Mucosa of rectum (tissue), 2 donors: ENCODE measurements around the gene MACF1.
"Not testable (repeated sequence)": the region's sequence is repeated elsewhere in the genome, so short reads cannot be mapped to it uniquely, and the experiment has no call there.

Experiments
- H3K27ac ChIP-seq, 2 donors: one replicate each; pipeline ENCODE4 v1.7.0; 2013; ENCODE audit warnings: inconsistent platforms in 2 of 2, low read depth in 2 of 2, low read length in 2 of 2
- H3K27me3 ChIP-seq, 2 donors: one replicate each; pipeline ENCODE4 v1.7.0; 2013; ENCODE audit warnings: low read length in 2 of 2; ENCODE audit not compliant: control insufficient read depth in 2 of 2, insufficient read depth in 2 of 2
- H3K36me3 ChIP-seq, 2 donors: one replicate each; pipeline ENCODE4 v1.7.0; 2013; ENCODE audit warnings: low read length in 2 of 2; ENCODE audit not compliant: control insufficient read depth in 2 of 2, insufficient read depth in 2 of 2
- H3K4me1 ChIP-seq, 2 donors: one replicate each; pipeline ENCODE4 v1.7.0; 2013; ENCODE audit warnings: low read length in 2 of 2, mild to moderate bottlenecking in 1 of 2; ENCODE audit not compliant: control insufficient read depth in 2 of 2, insufficient read depth in 2 of 2
- H3K4me3 ChIP-seq, 2 donors: one replicate each; pipeline ENCODE4 v1.7.0; 2013; ENCODE audit warnings: low read length in 2 of 2
- H3K9ac ChIP-seq, 2 donors: one replicate each; pipeline ENCODE4 v1.7.0; 2013; ENCODE audit warnings: low read length in 2 of 2, low read depth in 1 of 2, mild to moderate bottlenecking in 1 of 2
- H3K9me3 ChIP-seq, 2 donors: one replicate each; pipeline ENCODE4 v1.7.0; 2013; ENCODE audit warnings: low read length in 2 of 2; ENCODE audit not compliant: control insufficient read depth in 2 of 2
- donor health status: healthy.
- donor health status: Normal muscosa, but diverticular disease.

The MACF1 gene

DNA sequence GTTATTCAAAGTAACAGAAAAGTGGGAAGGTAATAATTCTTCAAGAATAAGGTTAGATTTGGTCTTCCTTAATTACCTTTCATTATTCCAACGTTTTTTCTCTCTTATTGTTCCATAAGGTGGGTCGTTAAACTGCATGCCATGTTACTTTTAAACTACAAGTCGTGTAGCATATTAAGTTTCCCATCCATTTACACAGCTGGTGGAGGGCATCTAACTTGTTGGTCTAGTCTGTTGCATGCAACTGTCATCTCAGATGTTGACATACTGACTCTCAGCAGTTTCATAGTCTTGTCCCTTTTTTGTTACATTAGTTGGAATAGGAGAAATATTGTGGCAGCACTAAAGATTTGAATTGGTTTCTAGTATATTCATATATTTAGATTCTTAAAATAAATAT, 232.3 kb downstream of the MACF1 start:
- H3K36me3 ChIP-seq: peaks cover 48 to 70% of the 10 kb centered on the region in 2 donors
- no peaks in the 10 kb centered on the region for H3K9me3 ChIP-seq

DNA sequence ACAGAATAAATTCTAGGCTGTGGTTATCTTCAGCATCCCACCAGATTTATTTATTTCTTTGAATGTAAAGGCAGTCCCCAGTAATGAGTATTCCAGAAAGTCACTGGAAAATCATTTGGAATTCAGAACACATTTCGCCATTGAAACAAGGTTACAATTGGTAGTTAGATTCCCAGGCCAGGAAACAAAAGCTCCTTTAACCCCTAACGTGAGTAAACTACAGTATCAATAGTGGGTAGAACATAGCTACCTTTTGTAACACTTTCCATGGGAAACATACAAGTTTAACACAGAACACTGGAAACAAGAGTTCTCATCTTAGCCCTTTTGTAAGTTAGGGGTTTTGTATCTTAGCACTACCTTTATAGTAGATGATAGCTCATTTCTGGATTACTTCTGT, 233.5 kb downstream of the MACF1 start:
- H3K27me3 ChIP-seq: no peaks in the 10 kb centered on the region
- H3K36me3 ChIP-seq: peaks cover 56 to 73% of the 10 kb centered on the region in 2 donors
- no peak overlapping the region for H3K4me3 ChIP-seq
- no peaks in the 10 kb centered on the region for H3K9me3 ChIP-seq
- H3K4me1 ChIP-seq: peaks cover 6 to 11% of the 10 kb centered on the region in 2 donors
- no peak overlapping the region for H3K9ac ChIP-seq
- no peak overlapping the region for H3K27ac ChIP-seq

More for the DNA sequence above, 232.3 kb downstream of the MACF1 start:
- Histone ChIP-seq H3K4me1 (peaks cover 6 to 11% of the 10 kb centered on the region in 2 donors), H3K9ac (no peak overlapping the region), H3K4me3 (no peak overlapping the region), H3K27me3 (no peaks in the 10 kb centered on the region), H3K27ac (no peak overlapping the region)

DNA sequence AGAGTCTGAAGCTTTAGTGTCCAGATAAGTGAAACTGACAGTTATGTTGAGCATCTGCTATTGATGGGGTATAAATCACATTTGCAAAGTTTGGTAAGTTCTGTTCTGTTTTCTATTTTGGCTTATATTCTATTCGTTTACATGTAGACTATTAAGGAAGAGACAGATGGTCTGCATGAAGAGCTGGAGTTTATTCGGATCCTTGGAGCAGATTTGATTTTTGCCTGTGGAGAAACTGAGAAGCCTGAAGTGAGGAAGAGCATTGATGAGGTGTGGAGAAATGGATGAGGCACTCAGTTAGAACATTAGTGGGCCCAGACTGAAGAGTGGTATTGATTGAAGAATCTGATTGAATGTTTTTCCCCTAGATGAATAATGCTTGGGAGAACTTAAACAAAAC, 236.4 kb downstream of the MACF1 start:
- no peaks in the 10 kb centered on the region for H3K4me1 ChIP-seq
- H3K27me3 ChIP-seq: no peaks in the 10 kb centered on the region
- no peak overlapping the region for H3K9ac ChIP-seq
- peaks cover 68 to 81% of the 10 kb centered on the region in 2 donors for H3K36me3 ChIP-seq
- H3K9me3 ChIP-seq: no peaks in the 10 kb centered on the region
- no peak overlapping the region for H3K27ac ChIP-seq
- no peak overlapping the region for H3K4me3 ChIP-seq

DNA sequence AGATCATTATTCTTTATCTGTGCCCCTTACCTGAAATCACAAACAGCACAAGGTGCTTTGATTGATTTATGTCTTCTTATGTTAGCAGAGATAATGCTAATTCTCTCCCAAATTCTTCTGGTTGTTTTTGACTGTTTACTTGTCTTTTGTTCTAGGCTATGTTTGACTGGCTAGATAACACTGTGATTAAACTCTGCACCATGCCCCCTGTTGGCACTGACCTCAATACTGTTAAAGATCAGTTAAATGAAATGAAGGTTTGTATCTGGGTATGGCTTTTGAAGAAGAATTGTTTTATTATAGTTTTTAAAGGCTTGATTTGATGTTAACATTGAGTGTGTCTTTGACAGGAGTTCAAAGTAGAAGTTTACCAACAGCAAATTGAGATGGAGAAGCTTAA, 237.3 kb downstream of the MACF1 start:
- peaks cover 65 to 76% of the 10 kb centered on the region in 2 donors for H3K36me3 ChIP-seq
- no peak overlapping the region for H3K9ac ChIP-seq
- no peaks in the 10 kb centered on the region for H3K27me3 ChIP-seq

DNA sequence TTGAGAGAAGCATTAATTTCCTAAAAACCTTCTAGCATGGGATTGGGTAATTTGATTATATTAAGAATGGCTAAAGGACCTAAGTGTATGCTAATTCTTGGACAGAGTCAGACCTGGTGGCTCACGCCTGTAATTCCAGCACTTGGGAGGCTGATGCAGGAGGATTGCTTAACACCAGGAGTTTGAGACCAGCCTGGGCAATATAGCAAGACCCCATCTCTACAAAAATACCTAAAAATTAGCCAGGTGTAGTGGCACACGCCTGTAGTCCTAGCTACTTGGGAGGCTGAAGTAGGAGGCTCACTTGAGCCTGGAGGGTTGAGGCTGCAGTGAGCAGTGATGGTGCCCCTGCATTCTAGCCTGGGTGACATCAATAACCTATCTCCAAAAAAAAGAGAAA, 241.1 kb downstream of the MACF1 start:
- Histone ChIP-seq H3K9ac (no peak overlapping the region), H3K27ac (no peak overlapping the region), H3K9me3 (no peaks in the 10 kb centered on the region), H3K27me3 (no peaks in the 10 kb centered on the region), H3K4me3 (no peak overlapping the region), H3K36me3 (peaks cover 67 to 82% of the 10 kb centered on the region in 2 donors), H3K4me1 (no peaks in the 10 kb centered on the region)

More for the DNA sequence above, 237.3 kb downstream of the MACF1 start:
- Histone ChIP-seq H3K9me3 (no peaks in the 10 kb centered on the region), H3K27ac (no peak overlapping the region), H3K4me3 (no peak overlapping the region), H3K4me1 (no peaks in the 10 kb centered on the region)

DNA sequence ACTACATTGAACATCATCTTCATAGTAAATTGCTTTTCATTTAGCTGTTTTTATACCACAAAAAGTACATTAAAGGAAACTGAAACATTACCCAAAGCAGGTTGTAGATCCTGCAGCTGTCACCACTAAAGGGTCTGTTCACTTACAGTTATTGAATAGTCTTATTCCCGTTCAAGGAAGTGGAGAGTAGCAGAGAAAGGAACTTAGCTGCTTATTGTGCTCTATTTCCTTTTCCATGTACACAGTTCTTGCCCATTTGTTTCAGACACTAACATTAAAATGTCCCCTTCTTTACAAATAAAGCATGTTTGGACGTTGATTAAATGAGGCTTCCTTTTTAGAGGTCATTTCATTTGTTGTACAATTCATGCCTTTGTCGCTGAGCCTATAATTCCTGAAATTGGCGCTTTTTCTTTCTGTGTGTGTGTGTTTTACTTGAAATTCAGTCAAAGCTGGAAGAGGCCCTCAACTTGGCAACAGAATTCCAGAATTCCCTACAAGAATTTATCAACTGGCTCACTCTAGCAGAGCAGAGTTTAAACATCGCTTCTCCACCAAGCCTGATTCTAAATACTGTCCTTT, 242.6 kb downstream of the MACF1 start:
- Histone ChIP-seq H3K4me1 (no peaks in the 10 kb centered on the region), H3K27ac (no peak overlapping the region), H3K4me3 (no peak overlapping the region), H3K9me3 (no peaks in the 10 kb centered on the region), H3K27me3 (no peaks in the 10 kb centered on the region), H3K36me3 (peaks cover 64 to 81% of the 10 kb centered on the region in 2 donors), H3K9ac (no peak overlapping the region)

DNA sequence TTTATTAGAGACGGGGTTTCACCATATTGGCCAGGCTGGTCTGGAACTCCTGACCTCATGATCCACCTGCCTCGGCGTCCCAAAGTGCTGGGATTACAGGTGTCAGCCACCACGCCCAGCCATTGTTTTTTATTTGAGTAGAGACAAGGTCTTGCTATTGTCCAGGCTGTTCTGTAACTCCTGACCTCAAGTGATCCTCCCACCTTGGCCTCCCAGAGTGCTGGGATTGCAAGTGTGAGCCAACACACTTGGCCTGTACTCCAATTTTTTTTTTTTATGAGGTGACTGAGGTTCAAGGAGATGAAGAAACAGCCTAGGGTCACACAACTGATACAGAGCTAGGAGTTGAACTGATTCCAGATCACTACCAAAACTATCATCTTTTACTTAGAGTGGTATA, 245.5 kb downstream of the MACF1 start:
- H3K36me3 ChIP-seq: peaks cover 68 to 80% of the 10 kb centered on the region in 2 donors
- H3K9me3 ChIP-seq, H3K27ac ChIP-seq: not testable (repeated sequence)

DNA sequence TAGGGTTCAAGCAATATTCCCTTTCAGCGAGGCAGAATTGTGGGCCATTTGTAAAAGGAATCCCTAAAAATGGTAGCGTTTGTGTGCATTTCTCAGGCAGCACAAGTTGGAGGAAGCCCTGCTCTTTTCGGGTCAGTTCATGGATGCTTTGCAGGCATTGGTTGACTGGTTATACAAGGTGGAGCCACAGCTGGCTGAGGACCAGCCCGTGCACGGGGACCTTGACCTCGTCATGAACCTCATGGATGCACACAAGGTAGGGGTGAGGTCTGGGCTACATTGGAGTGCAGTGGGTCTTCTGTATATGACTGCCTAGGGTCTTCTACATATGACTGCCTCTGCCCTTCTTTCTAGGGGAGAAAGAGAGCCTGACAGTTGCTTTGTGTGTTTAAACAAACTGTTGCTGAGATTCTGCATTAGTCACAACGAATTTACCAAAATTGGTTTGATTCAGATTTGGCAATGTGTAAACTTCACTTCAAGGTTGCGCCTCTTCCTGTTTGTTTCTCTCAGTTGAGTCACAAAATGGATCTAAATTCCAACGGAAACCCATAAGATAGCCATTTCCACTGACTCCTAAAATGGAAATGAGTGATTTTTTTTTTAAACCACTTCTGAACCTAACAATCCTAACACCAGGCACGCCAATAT, 246.6 kb downstream of the MACF1 start:
- Histone ChIP-seq H3K4me1 (no peaks in the 10 kb centered on the region), H3K27me3 (no peaks in the 10 kb centered on the region), H3K36me3 (peaks cover 74 to 79% of the 10 kb centered on the region in 2 donors), H3K9me3 (no peaks in the 10 kb centered on the region), H3K9ac (no peak overlapping the region), H3K27ac (peak overlapping the region; percentile 20 to 59), H3K4me3 (no peak overlapping the region)

More for the DNA sequence above, 245.5 kb downstream of the MACF1 start:
- H3K27me3 ChIP-seq, H3K9ac ChIP-seq, H3K4me1 ChIP-seq, H3K4me3 ChIP-seq: not testable (repeated sequence)

DNA sequence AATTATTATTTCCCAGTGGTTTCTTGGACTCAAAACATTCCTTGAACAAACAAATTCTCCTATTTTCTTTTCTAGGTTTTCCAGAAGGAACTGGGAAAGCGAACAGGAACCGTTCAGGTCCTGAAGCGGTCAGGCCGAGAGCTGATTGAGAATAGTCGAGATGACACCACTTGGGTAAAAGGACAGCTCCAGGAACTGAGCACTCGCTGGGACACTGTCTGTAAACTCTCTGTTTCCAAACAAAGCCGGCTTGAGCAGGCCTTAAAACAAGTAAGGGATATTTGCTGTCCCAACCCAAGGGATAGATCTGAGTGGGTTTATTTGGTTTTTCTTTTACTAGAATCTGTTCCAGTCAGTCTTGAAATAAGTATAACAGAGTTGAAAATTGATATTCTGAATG, 247.6 kb downstream of the MACF1 start:
- peaks cover 76 to 81% of the 10 kb centered on the region in 2 donors for H3K36me3 ChIP-seq
- H3K9me3 ChIP-seq: no peaks in the 10 kb centered on the region
- no peaks in the 10 kb centered on the region for H3K4me1 ChIP-seq
- no peak overlapping the region for H3K27ac ChIP-seq
- H3K27me3 ChIP-seq: no peaks in the 10 kb centered on the region
- no peak overlapping the region for H3K9ac ChIP-seq
- no peak overlapping the region for H3K4me3 ChIP-seq

DNA sequence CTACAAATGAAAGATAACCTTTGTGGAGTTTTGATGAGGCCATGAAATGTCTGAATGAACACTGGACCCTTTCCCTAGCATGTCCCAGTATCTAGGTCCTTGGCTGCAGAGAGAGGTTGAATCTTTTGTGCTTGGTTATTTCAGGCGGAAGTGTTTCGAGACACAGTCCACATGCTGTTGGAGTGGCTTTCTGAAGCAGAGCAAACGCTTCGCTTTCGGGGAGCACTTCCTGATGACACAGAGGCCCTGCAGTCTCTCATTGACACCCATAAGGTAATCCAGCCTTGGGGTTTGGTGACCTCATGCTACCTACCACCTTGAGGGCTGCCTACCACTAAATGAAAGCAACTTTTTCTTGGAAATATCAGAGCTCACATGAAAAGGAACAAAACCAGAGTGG, 248.0 kb downstream of the MACF1 start:
- H3K9me3 ChIP-seq: no peaks in the 10 kb centered on the region
- no peak overlapping the region for H3K9ac ChIP-seq
- no peaks in the 10 kb centered on the region for H3K4me1 ChIP-seq
- H3K27me3 ChIP-seq: no peaks in the 10 kb centered on the region
- no peak overlapping the region for H3K27ac ChIP-seq
- H3K4me3 ChIP-seq: no peak overlapping the region
- peaks cover 78 to 81% of the 10 kb centered on the region in 2 donors for H3K36me3 ChIP-seq
